Measurements from ENCODE around the gene PTPRN.

GRCh38 chr2:219350215-219350614 lies 41.0 kb upstream of the PTPRN start:
- no peak for TF ChIP-seq CTCF (IDR thresholded peaks at IDR 0.05; ENCODE audit: low read depth, low read length, poor library complexity, severe bottlenecking)
- TF ChIP-seq EZH2phosphoT487 (IDR thresholded peaks at IDR 0.05; ENCODE audit: borderline replicate concordance, low read length): no peak
